ENCODE results near the gene LAMA2.

Gene LAMA2

GRCh38 chr6:129113637-129114036 is 230.7 kb downstream of the LAMA2 start:
- H3K4me3 ChIP-seq (ENCODE audit: low read depth, low read length), result no peak overlapping the region
- TF ChIP-seq, protein P1, sequence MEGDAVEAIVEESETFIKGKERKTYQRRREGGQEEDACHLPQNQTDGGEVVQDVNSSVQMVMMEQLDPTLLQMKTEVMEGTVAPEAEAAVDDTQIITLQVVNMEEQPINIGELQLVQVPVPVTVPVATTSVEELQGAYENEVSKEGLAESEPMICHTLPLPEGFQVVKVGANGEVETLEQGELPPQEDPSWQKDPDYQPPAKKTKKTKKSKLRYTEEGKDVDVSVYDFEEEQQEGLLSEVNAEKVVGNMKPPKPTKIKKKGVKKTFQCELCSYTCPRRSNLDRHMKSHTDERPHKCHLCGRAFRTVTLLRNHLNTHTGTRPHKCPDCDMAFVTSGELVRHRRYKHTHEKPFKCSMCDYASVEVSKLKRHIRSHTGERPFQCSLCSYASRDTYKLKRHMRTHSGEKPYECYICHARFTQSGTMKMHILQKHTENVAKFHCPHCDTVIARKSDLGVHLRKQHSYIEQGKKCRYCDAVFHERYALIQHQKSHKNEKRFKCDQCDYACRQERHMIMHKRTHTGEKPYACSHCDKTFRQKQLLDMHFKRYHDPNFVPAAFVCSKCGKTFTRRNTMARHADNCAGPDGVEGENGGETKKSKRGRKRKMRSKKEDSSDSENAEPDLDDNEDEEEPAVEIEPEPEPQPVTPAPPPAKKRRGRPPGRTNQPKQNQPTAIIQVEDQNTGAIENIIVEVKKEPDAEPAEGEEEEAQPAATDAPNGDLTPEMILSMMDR (IDR thresholded peaks at IDR 0.05; ENCODE audit: low read depth, low read length), result no peak

GRCh38 chr6:129114636-129115391 is 231.9 kb downstream of the LAMA2 start:
- TF ChIP-seq, protein P1 (IDR thresholded peaks at IDR 0.05; ENCODE audit: low read depth, low read length), result no peak

DNA sequence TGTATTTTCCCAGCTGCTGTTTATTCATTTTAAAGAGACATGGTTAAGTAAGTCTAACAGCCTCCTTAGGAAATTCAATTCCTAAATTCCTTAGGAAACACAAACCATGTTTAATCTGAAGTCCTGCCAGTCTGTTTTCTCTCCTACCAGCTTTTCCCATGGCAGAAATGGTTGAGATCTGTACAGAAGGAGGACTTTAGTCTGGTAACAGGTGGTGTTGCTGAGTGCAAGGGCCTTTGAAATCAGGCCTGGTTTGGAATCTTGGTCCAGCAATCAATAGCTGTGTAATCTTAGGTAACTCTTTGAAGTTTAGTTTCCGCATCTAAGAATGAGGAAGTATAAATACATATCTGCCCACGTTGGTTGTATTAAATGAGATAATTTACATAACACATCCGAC is 232.5 kb downstream of the LAMA2 start:
- no peak overlapping the region for H3K4me3 ChIP-seq (ENCODE audit: low read depth, low read length)
- TF ChIP-seq, protein P1 (IDR thresholded peaks at IDR 0.05; ENCODE audit: low read depth, low read length), result no peak

More at GRCh38 chr6:129114636-129115391, 231.9 kb downstream of the LAMA2 start:
- no peak overlapping the region for H3K4me3 ChIP-seq (ENCODE audit: low read depth, low read length)

- H3K4me3 ChIP-seq (ENCODE audit: low read depth, low read length), result no peak overlapping the region
- TF ChIP-seq, protein P1 (IDR thresholded peaks at IDR 0.05; ENCODE audit: low read depth, low read length), result no peak
Observed at GRCh38 chr6:129117355-129117754, 234.4 kb downstream of the LAMA2 start.

GRCh38 chr6:129120856-129121638 is 238.1 kb downstream of the LAMA2 start:
- TF ChIP-seq, protein P1 (IDR thresholded peaks at IDR 0.05; ENCODE audit: low read depth, low read length), result no peak
- no peak overlapping the region for H3K4me3 ChIP-seq (ENCODE audit: low read depth, low read length)

- H3K4me3 ChIP-seq (ENCODE audit: low read depth, low read length), result no peak overlapping the region
- TF ChIP-seq, protein P1 (IDR thresholded peaks at IDR 0.05; ENCODE audit: low read depth, low read length), result no peak
Observed at GRCh38 chr6:129124347-129124746, 241.4 kb downstream of the LAMA2 start.

- TF ChIP-seq, protein P1 (IDR thresholded peaks at IDR 0.05; ENCODE audit: low read depth, low read length), result no peak
- H3K4me3 ChIP-seq (ENCODE audit: low read depth, low read length), result no peak overlapping the region
Observed at GRCh38 chr6:129130106-129130505, 247.2 kb downstream of the LAMA2 start.
